B cell (primary cell): ENCODE data around the gene DRAP1. TPM values are rescaled to one million over a fixed set of nuclear protein-coding genes. Genes with fewer than 3 reads are reported as not detected.

Experiments
- ATAC-seq: fragments of 200-7000 bp; cut with Tn5 transposase; one replicate; pipeline ENCODE4 v1.10.0; 2021; ENCODE audit warnings: low read depth, mild to moderate bottlenecking, moderate number of reproducible peaks, moderate library complexity
- CTCF ChIA-PET: fragments of 350-600 bp; sonication (Branson Sonifier 250); formaldehyde crosslinking; loops from one replicate; lab custom pipeline; 2021; ENCODE audit warnings: antibody characterized with exemption, inconsistent platforms; lab: Charles Lee
- POLR2A ChIA-PET: fragments of 350-600 bp; sonication (Branson Sonifier 250); formaldehyde crosslinking; loops from one replicate; lab custom pipeline; 2021; ENCODE audit warnings: antibody characterized with exemption; lab: Charles Lee
- DNase-seq: peaks from one replicate; pipeline ENCODE4 v3.0.0; 2013
- H2AFZ ChIP-seq: 2 replicates; pipeline ENCODE4 v1.6.1; 2012; ENCODE audit warnings: mild to moderate bottlenecking, low read depth, low read length; ENCODE audit not compliant: insufficient read depth, poor library complexity, severe bottlenecking
- H3K27ac ChIP-seq, 2 donors: 1 replicate in 1 of 2; 2 replicates in 1 of 2; pipeline ENCODE4 v1.5.1; 2012 to 2013; ENCODE audit warnings: low read length in 2 of 2, mild to moderate bottlenecking in 2 of 2, moderate library complexity in 1 of 2
- H3K27me3 ChIP-seq, 4 experiments: fragments of 200-600 bp in 1 of 4; sonication (generic) in 1 of 4; replicated peaks in 1 of 4; 1 replicate in 2 of 4; 2 replicates in 2 of 4; pipeline versions ENCODE4 v1.6.1 to v1.7.0; 2013 to 2016; ENCODE audit warnings: low read length in 3 of 4, mild to moderate bottlenecking in 2 of 4, mixed read lengths in 1 of 4, moderate library complexity in 1 of 4; ENCODE audit not compliant: insufficient read depth in 4 of 4, control insufficient read depth in 3 of 4; ENCODE audit errors: control extremely low read depth in 1 of 4
- H3K36me3 ChIP-seq, 2 experiments: replicated peaks in 1 of 2; 1 replicate in 1 of 2; 2 replicates in 1 of 2; pipeline versions ENCODE4 v1.6.1 to v1.7.1; 2013; ENCODE audit warnings: low read length in 1 of 2; ENCODE audit not compliant: insufficient read depth in 2 of 2, control insufficient read depth in 1 of 2; ENCODE audit errors: control extremely low read depth in 1 of 2, extremely low read depth in 1 of 2
- H3K4me1 ChIP-seq, 2 donors: fragments of 200-600 bp in 1 of 2; sonication (generic) in 1 of 2; 1 replicate in 1 of 2; 2 replicates in 1 of 2; pipeline versions ENCODE4 v1.5.1 to v1.6.1; 2013 to 2017; ENCODE audit warnings: low read length in 2 of 2; ENCODE audit not compliant: control insufficient read depth in 2 of 2, insufficient read depth in 2 of 2
- H3K4me2 ChIP-seq: replicated peaks from 2 replicates; pipeline ENCODE3; 2012; ENCODE audit warnings: mild to moderate bottlenecking, low read depth, low read length; ENCODE audit not compliant: poor library complexity, severe bottlenecking
- H3K4me3 ChIP-seq, 5 experiments: fragments of 200-600 bp in 1 of 5; sonication (generic) in 1 of 5; 1 replicate in 3 of 5; 2 replicates in 2 of 5; pipeline versions ENCODE4 v1.5.1 to v1.7.0; 2011 to 2016; ENCODE audit warnings: low read length in 4 of 5, mild to moderate bottlenecking in 4 of 5, low read depth in 2 of 5, control low read depth in 1 of 5, moderate library complexity in 1 of 5; ENCODE audit not compliant: insufficient read depth in 1 of 5; ENCODE audit errors: control extremely low read depth in 1 of 5, extremely low read depth in 1 of 5
- H3K79me2 ChIP-seq: fragments of 200-600 bp; sonication (generic); one replicate; pipeline ENCODE4 v1.6.0; 2016; ENCODE audit warnings: low read length; ENCODE audit not compliant: control insufficient read depth, insufficient read depth
- H3K9ac ChIP-seq: fragments of 200-600 bp; sonication (generic); 2 replicates; pipeline ENCODE4 v1.6.1; 2017; ENCODE audit warnings: mild to moderate bottlenecking, low read length, moderate library complexity
- H3K9me3 ChIP-seq, 3 donors: one replicate each; pipeline versions ENCODE4 v1.6.1 to v1.7.1; 2013; ENCODE audit warnings: low read length in 2 of 3; ENCODE audit not compliant: control insufficient read depth in 2 of 3, insufficient read depth in 1 of 3; ENCODE audit errors: control extremely low read depth in 1 of 3
- H4K20me1 ChIP-seq: 2 replicates; pipeline ENCODE4 v1.6.0; 2012; ENCODE audit warnings: mild to moderate bottlenecking, low read length; ENCODE audit not compliant: insufficient read depth, control insufficient read depth, poor library complexity, severe bottlenecking
- H3K27ac Mint-ChIP-seq: one replicate; pipeline ENCODE4 v1.8.0; 2021; ENCODE audit warnings: mixed read lengths
- H3K27me3 Mint-ChIP-seq: one replicate; pipeline ENCODE4 v1.8.0; 2021; ENCODE audit warnings: mixed read lengths
- H3K4me1 Mint-ChIP-seq: one replicate; pipeline ENCODE4 v1.8.0; 2021; ENCODE audit warnings: mixed read lengths
- H3K4me3 Mint-ChIP-seq: one replicate; pipeline ENCODE4 v1.8.0; 2021; ENCODE audit warnings: mixed read lengths
- H3K9me3 Mint-ChIP-seq: one replicate; pipeline ENCODE4 v1.8.0; 2022; ENCODE audit warnings: mixed read lengths; ENCODE audit not compliant: insufficient read depth
- EZH2 ChIP-seq: IDR thresholded peaks from 2 replicates; pipeline ENCODE4 v1.6.1; 2012; ENCODE audit warnings: borderline replicate concordance, low read depth, mild to moderate bottlenecking, moderate library complexity, low read length; ENCODE audit not compliant: insufficient read depth, poor library complexity, severe bottlenecking
- WGBS: methylation state at CpG from one replicate; pipeline ENCODE4 v1.1.5; 2013; ENCODE audit warnings: missing lambda C conversion rate; ENCODE audit not compliant: insufficient coverage; 5-methylcytosine and 5-hydroxymethylcytosine counted together
- intact Hi-C: fragments of 100-400 bp; cut with micrococcal nuclease; formaldehyde crosslinking; loops from one replicate; pipeline ENCODE4 v1.10.0; 2022
- polyA plus RNA-seq: library from polyadenylated mRNA; depleted of rRNA; stranded (reverse); fragments of >200 nt; gene quantifications from 2 replicates; pipeline ENCODE4 v1.2.3, GENCODE V29; 2012
- total RNA-seq, 2 donors: library from RNA; stranded (reverse); fragments of 120-200 nt in 1 of 2; gene quantifications; 1 replicate in 1 of 2; 2 replicates in 1 of 2; pipeline versions ENCODE4 v1.2.3 to v1.2.4, GENCODE V29; 2013 to 2022
- TF ChIP-seq, protein P1 (sequence below): fragments of 200-600 bp; IDR thresholded peaks from one replicate; pipeline ENCODE4 v1.8.0; 2022; ENCODE audit warnings: antibody characterized with exemption, mild to moderate bottlenecking

Gene DRAP1
- total and polyA plus RNA-seq, 2 donors (not counting 1 experiment from before 2014, with no cell fraction given): 71.7 to 83.9 TPM

DNA sequence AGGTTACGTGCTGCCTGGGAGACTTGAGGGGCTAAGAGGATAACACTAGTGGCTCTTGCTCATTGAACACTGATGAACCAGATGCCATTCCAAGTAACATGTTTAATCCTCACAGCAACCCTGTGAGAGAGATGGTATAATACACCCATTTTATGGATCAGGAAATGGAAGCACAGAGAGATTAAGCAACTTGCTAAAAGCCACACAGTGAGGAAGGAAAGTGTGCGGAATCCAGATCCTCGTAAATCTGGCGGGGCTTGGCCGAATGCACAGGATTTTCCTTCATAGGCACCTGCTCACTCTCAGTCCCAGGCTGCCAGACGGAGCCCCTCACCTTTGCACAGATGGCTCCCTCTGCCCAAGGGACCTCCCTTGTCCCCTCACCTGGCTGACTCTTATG, 11.3 kb upstream of the DRAP1 start:
- no peak overlapping the region for H3K4me3 ChIP-seq
- DNase-seq: no peak
- Mint-ChIP-seq H3K4me3 (no peak overlapping the region), H3K27me3 (peaks cover 41% of the 10 kb centered on the region), H3K9me3 (no peaks in the 10 kb centered on the region), H3K4me1 (peaks cover 5% of the 10 kb centered on the region), H3K27ac (no peak overlapping the region)
- H3K79me2 ChIP-seq: peaks cover 9% of the 10 kb centered on the region
- peaks cover 0 to 3% of the 10 kb centered on the region in 2 donors for H3K4me1 ChIP-seq
- H4K20me1 ChIP-seq: no peaks in the 10 kb centered on the region
- ChIA-PET POLR2A (no interaction called here), CTCF (interaction anchor here (1.7 kb wide), 1 partner anchor 19 kb away, joined by 6 read pairs; the partner anchor contains the start of gene FIBP)
- no peak overlapping the region for H2AFZ ChIP-seq
- whole genome bisulfite sequencing: 90% methylated on average over 5 of the region's 6 CpGs
- no peaks in the 10 kb centered on the region for H3K9me3 ChIP-seq
- peaks cover 0 to 35% (median 9%) of the 10 kb centered on the region in 4 experiments for H3K27me3 ChIP-seq
- H3K36me3 ChIP-seq: no peaks in the 10 kb centered on the region
- no peak overlapping the region for H3K9ac ChIP-seq
- no peak overlapping the region for H3K27ac ChIP-seq
- TF ChIP-seq, protein P1, sequence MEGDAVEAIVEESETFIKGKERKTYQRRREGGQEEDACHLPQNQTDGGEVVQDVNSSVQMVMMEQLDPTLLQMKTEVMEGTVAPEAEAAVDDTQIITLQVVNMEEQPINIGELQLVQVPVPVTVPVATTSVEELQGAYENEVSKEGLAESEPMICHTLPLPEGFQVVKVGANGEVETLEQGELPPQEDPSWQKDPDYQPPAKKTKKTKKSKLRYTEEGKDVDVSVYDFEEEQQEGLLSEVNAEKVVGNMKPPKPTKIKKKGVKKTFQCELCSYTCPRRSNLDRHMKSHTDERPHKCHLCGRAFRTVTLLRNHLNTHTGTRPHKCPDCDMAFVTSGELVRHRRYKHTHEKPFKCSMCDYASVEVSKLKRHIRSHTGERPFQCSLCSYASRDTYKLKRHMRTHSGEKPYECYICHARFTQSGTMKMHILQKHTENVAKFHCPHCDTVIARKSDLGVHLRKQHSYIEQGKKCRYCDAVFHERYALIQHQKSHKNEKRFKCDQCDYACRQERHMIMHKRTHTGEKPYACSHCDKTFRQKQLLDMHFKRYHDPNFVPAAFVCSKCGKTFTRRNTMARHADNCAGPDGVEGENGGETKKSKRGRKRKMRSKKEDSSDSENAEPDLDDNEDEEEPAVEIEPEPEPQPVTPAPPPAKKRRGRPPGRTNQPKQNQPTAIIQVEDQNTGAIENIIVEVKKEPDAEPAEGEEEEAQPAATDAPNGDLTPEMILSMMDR: no peak
- no peak for TF ChIP-seq EZH2
- H3K4me2 ChIP-seq: no peak overlapping the region
- intact Hi-C loops: no loop called here
- ATAC-seq: no peak

DNA sequence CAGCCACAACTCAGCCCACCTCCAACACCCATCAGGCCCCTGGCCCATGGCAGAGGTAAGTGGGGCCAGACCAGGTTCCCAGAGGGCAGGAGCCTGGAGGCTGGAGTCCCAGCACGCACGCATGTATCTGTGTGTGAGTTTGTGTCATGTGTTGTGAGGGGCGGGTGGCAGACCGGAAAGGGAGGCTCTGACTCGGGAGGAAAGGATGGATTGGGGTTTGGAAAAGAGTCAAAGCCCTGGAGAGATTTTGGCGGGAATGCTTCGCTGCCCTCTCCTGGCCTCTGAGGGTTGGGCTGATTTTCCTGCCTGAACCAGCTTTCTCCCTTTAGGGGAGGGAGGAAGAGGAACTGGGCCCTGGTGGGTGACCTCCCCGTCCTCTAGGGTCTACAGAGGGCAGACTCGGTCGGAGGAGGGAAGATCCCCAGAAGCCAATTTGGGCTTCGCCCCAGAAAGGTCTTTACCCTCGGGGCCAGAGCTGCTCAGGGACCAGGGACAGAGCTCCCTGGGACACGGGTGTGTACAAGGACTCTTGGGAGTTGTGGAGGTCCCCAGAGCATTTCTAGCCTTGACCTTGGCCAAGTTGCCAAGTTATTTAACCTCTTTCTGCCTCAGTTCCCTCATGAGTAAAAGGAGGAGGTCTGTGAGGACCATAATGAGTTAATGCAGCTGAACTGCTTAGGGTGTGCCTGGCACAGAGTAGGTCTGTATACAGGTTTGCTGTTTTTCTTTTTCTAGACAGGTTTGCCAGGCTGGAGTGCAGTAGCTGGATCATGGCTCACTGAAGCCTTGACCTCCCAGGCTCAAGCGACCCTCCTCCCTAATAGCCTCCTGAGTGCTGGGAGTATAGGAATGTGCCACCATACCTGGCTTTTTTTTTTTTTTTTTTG, 7.3 kb upstream of the DRAP1 start:
- no peak overlapping the region for H2AFZ ChIP-seq
- TF ChIP-seq, protein P1: no peak
- no peak for TF ChIP-seq EZH2
- H4K20me1 ChIP-seq: no peaks in the 10 kb centered on the region
- CTCF ChIA-PET: interaction anchor here (2.2 kb wide), 1 partner anchor 28 kb away, joined by 6 read pairs; no protein-coding TSS in a partner anchor
- no peak overlapping the region for H3K4me3 ChIP-seq
- intact Hi-C loops: no loop called here
- no peak overlapping the region for H3K4me2 ChIP-seq
- no peak for DNase-seq
- H3K27ac ChIP-seq: no peak overlapping the region
- no peaks in the 10 kb centered on the region for H3K36me3 ChIP-seq
- Mint-ChIP-seq H3K27ac (no peak overlapping the region), H3K9me3 (no peaks in the 10 kb centered on the region), H3K4me3 (no peak overlapping the region), H3K4me1 (peaks cover 26% of the 10 kb centered on the region), H3K27me3 (peaks cover 29% of the 10 kb centered on the region)
- H3K9ac ChIP-seq: no peak overlapping the region
- H3K4me1 ChIP-seq: peaks cover 0 to 26% of the 10 kb centered on the region in 2 donors
- H3K27me3 ChIP-seq: peaks cover 0 to 29% (median 7%) of the 10 kb centered on the region in 4 experiments
- ATAC-seq: no peak
- no peaks in the 10 kb centered on the region for H3K9me3 ChIP-seq
- peaks cover 13% of the 10 kb centered on the region for H3K79me2 ChIP-seq
- 26% methylated on average over 10 of the region's 14 CpGs for WGBS
- POLR2A ChIA-PET: interaction anchor here (0.8 kb wide), 1 partner anchor 24 kb away, joined by 5 read pairs; the partner anchor contains the start of gene FIBP
